A549 treated with CORT108297 at 1 μM for 4 hours (cell line): ENCODE results near the gene CNOT6. TPM values are rescaled to one million over a fixed set of nuclear protein-coding genes. Genes with fewer than 3 reads are reported as not detected.

Experiments
- total RNA-seq: library from RNA; stranded (reverse); fragments of 200-300 nt; extraction: Qiagen RNA extraction; gene quantifications from 5 replicates; pipeline ENCODE4 v1.2.3, GENCODE V29; 2022

CNOT6 gene
- total RNA-seq: 17.9 to 21.7 TPM (median 19.0 TPM) in 5 replicates

GRCh38 chr5:180494060-180494509 lies at the start of gene CNOT6:
CNOT6 (plus strand) TSS chr5:180494379; CDS start chr5:180529277, 34,898 bp downstream.

GRCh38 chr5:180591311-180591887 lies 97.2 kb downstream of the CNOT6 start, which contains the start of gene SCGB3A1:
SCGB3A1 (minus strand) TSS chr5:180591499; CDS start chr5:180591462, 37 bp downstream.

Other genes starting within 250 kb of the CNOT6 start
- 28.8 to 40.1 TPM (median 38.1 TPM) in 5 replicates for gene MAPK9, start 202.3 kb upstream of the CNOT6 start, total RNA-seq
- gene GFPT2, start 141.0 kb upstream of the CNOT6 start, total RNA-seq: 47.3 to 56.1 TPM (median 53.7 TPM) in 5 replicates
- not detected in 5 replicates for gene SCGB3A1, start 97.1 kb downstream of the CNOT6 start, total RNA-seq
- 3.1 to 4.5 TPM (median 4.2 TPM) in 5 replicates for gene FLT4, start 155.2 kb downstream of the CNOT6 start, total RNA-seq
- gene OR2Y1, start 245.7 kb downstream of the CNOT6 start, total RNA-seq: not detected in 5 replicates